Fibroblast of lung (primary cell): ENCODE results near the gene RBM28. TPM values are rescaled to one million over a fixed set of nuclear protein-coding genes. Genes with fewer than 3 reads are reported as not detected.

Experiments used
- DNase-seq, 2 donors: peaks; one replicate each; pipeline versions ENCODE4 v3.0.0 to v3.0.0-alpha.2; 2010; ENCODE audit warnings: low read depth in 2 of 2
- H2AFZ ChIP-seq: 2 replicates; pipeline ENCODE4 v1.5.1; 2012; ENCODE audit warnings: low read length, control low read depth, inconsistent platforms
- H3K27ac ChIP-seq: 2 replicates; pipeline ENCODE4 v1.5.1; 2011; ENCODE audit warnings: low read length, control low read depth; ENCODE audit not compliant: insufficient read depth
- H3K27me3 ChIP-seq: 2 replicates; pipeline ENCODE4 v1.5.1; 2011; ENCODE audit warnings: mild to moderate bottlenecking, low read length; ENCODE audit not compliant: control insufficient read depth, insufficient read depth
- H3K36me3 ChIP-seq: 2 replicates; pipeline ENCODE4 v1.5.1; 2011; ENCODE audit warnings: low read length; ENCODE audit not compliant: control insufficient read depth, insufficient read depth
- H3K4me1 ChIP-seq: 2 replicates; pipeline ENCODE4 v1.5.1; 2011; ENCODE audit warnings: low read length; ENCODE audit not compliant: control insufficient read depth, insufficient read depth; ENCODE audit errors: extremely low read depth
- H3K4me2 ChIP-seq: 2 replicates; pipeline ENCODE4 v1.5.1; 2011; ENCODE audit warnings: low read length, control low read depth; ENCODE audit not compliant: insufficient read depth; ENCODE audit errors: extremely low read depth
- H3K4me3 ChIP-seq, 4 experiments: fragments of 200-600 bp in 1 of 4; sonication (generic) in 1 of 4; replicated peaks in 1 of 4; 2 replicates each; pipeline ENCODE4 v1.5.1; 2011 to 2016; ENCODE audit warnings: low read length in 4 of 4, low read depth in 3 of 4, mild to moderate bottlenecking in 3 of 4, control low read depth in 2 of 4, inconsistent platforms in 1 of 4, mixed read lengths in 1 of 4; ENCODE audit not compliant: insufficient read depth in 1 of 4; ENCODE audit errors: control extremely low read depth in 1 of 4
- H3K79me2 ChIP-seq: 2 replicates; pipeline ENCODE4 v1.5.1; 2012; ENCODE audit warnings: mild to moderate bottlenecking, low read length, inconsistent platforms; ENCODE audit not compliant: control insufficient read depth, insufficient read depth
- H3K9ac ChIP-seq: 2 replicates; pipeline ENCODE4 v1.5.1; 2011; ENCODE audit warnings: mild to moderate bottlenecking, low read length, control low read depth; ENCODE audit not compliant: insufficient read depth
- H3K9me3 ChIP-seq: 2 replicates; pipeline ENCODE4 v1.5.1; 2012; ENCODE audit warnings: low read depth, low read length; ENCODE audit not compliant: control insufficient read depth, insufficient read depth
- H4K20me1 ChIP-seq: 2 replicates; pipeline ENCODE4 v1.5.1; 2011; ENCODE audit warnings: low read length; ENCODE audit not compliant: control insufficient read depth, insufficient read depth; ENCODE audit errors: extremely low read depth
- EZH2 ChIP-seq: IDR thresholded peaks from 2 replicates; pipeline ENCODE4 v1.5.1; 2012; ENCODE audit warnings: low read length, control low read depth, mild to moderate bottlenecking; ENCODE audit errors: missing control alignments
- polyA plus RNA-seq, 2 donors: library from polyadenylated mRNA; depleted of rRNA in 1 of 2; stranded (reverse) in 1 of 2; unstranded in 1 of 2; fragments of >200 nt; gene quantifications; 2 replicates each; pipeline ENCODE4 v1.2.1, GENCODE V29; 2011 to 2012; ENCODE audit warnings: missing spikeins in 1 of 2
- total RNA-seq: library from RNA; depleted of rRNA; stranded (reverse); fragments of >200 nt; gene quantifications from 2 replicates; pipeline ENCODE4 v1.2.1, GENCODE V29; 2014
- TF ChIP-seq, protein P1 (sequence below), 2 donors: IDR thresholded peaks in 1 of 2; conservative IDR thresholded peaks in 1 of 2; 1 replicate in 1 of 2; 2 replicates in 1 of 2; pipeline ENCODE4 v1.5.1; 2011 to 2012; ENCODE audit warnings: low read length in 2 of 2, control low read depth in 1 of 2, inconsistent platforms in 1 of 2, low read depth in 1 of 2, mild to moderate bottlenecking in 1 of 2

RBM28 gene
- total and polyA plus RNA-seq, 2 donors (not counting 1 experiment from before 2014, with no cell fraction given), result 11.2 to 22.9 TPM

DNA sequence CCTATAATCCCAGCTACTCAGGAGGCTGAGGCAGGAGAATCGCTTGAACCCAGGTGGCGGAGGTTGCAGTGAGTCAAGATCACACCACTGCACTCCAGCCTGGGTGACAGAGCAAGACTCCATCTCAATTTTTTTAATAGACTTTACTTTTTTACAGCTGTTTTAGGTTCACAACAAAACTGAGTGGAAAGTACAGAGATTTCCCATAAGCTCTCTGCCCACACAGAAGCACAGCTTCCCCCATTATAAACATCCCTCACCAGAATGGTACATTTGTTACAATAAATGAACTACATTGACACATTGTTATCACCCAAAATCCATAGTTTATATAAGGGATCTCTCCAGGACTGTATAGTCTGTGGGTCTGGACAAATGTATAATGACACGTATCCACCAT, 32.4 kb upstream of the RBM28 start:
- DNase-seq, result no peak
- no peaks in the 10 kb centered on the region for H3K36me3 ChIP-seq
- H3K4me3 ChIP-seq, result no peak overlapping the region
- H3K4me2 ChIP-seq, result no peak overlapping the region
- no peak overlapping the region for H3K27ac ChIP-seq
- no peak overlapping the region for H2AFZ ChIP-seq
- no peak overlapping the region for H3K9ac ChIP-seq
- no peaks in the 10 kb centered on the region for H3K9me3 ChIP-seq
- TF ChIP-seq, protein P1, sequence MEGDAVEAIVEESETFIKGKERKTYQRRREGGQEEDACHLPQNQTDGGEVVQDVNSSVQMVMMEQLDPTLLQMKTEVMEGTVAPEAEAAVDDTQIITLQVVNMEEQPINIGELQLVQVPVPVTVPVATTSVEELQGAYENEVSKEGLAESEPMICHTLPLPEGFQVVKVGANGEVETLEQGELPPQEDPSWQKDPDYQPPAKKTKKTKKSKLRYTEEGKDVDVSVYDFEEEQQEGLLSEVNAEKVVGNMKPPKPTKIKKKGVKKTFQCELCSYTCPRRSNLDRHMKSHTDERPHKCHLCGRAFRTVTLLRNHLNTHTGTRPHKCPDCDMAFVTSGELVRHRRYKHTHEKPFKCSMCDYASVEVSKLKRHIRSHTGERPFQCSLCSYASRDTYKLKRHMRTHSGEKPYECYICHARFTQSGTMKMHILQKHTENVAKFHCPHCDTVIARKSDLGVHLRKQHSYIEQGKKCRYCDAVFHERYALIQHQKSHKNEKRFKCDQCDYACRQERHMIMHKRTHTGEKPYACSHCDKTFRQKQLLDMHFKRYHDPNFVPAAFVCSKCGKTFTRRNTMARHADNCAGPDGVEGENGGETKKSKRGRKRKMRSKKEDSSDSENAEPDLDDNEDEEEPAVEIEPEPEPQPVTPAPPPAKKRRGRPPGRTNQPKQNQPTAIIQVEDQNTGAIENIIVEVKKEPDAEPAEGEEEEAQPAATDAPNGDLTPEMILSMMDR (conservative IDR thresholded peaks at IDR 0.05 in 1 of 2, IDR thresholded peaks at IDR 0.05 in 1 of 2; ENCODE audit: low read depth in 1 of 2, low read length in 2 of 2), result no peak
- no peak for TF ChIP-seq EZH2
- H3K4me1 ChIP-seq, result no peaks in the 10 kb centered on the region
- H3K79me2 ChIP-seq, result no peaks in the 10 kb centered on the region
- peaks cover 14% of the 10 kb centered on the region for H3K27me3 ChIP-seq
- no peaks in the 10 kb centered on the region for H4K20me1 ChIP-seq

DNA sequence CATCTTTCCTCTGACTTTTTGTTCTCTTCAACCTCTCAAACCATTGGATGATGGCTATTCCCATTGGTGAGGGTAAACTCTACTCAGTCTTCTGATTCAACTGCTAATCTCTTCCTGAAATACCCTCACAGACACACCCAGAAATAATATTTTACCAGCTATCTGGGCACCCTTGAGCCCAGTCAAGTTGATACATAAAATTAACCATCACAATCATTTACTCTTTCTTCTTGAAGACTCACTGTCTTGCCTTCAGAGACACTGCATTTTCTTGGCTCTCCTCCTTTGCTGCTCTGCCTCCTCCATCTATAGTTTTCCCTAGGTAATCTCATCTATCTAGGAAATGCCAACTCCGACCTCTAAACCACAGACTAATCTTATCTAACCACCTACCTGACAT, 30.3 kb upstream of the RBM28 start:
- Histone ChIP-seq H3K4me2 (no peak overlapping the region), H3K9ac (no peak overlapping the region), H3K9me3 (no peaks in the 10 kb centered on the region), H2AFZ (no peak overlapping the region), H4K20me1 (no peaks in the 10 kb centered on the region), H3K27me3 (peaks cover 14% of the 10 kb centered on the region), H3K4me1 (no peaks in the 10 kb centered on the region), H3K27ac (no peak overlapping the region), H3K79me2 (no peaks in the 10 kb centered on the region), H3K4me3 (no peak overlapping the region), H3K36me3 (no peaks in the 10 kb centered on the region)
- no peak for DNase-seq
- TF ChIP-seq, protein P1 (conservative IDR thresholded peaks at IDR 0.05 in 1 of 2, IDR thresholded peaks at IDR 0.05 in 1 of 2; ENCODE audit: low read depth in 1 of 2, low read length in 2 of 2), result no peak
- TF ChIP-seq EZH2, result no peak

DNA sequence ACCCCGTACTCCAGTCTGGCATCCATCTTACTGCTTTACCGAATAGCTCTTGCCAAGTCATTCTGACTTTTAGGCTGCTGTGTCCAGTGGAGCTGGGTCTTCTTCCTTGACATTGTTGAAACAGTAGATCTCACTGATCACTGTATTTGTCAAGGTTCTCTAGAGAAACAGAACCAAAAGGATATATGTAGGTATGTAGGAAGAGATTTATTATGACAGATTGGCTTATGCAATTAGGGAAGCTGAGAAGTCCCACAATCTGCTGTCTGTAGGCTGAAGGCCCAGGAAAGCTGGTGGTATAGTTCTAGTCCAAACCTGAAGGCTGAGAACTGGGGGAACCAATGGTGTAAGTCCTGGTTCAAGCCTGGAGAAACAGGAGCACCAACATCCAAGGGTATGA, 29.9 kb upstream of the RBM28 start:
- Histone ChIP-seq H3K9ac (no peak overlapping the region), H3K27me3 (peaks cover 14% of the 10 kb centered on the region), H3K9me3 (no peaks in the 10 kb centered on the region), H2AFZ (no peak overlapping the region), H3K27ac (no peak overlapping the region), H3K4me2 (no peak overlapping the region), H3K36me3 (no peaks in the 10 kb centered on the region), H3K4me1 (no peaks in the 10 kb centered on the region), H3K4me3 (no peak overlapping the region), H4K20me1 (no peaks in the 10 kb centered on the region), H3K79me2 (no peaks in the 10 kb centered on the region)
- no peak for TF ChIP-seq EZH2
- TF ChIP-seq, protein P1 (conservative IDR thresholded peaks at IDR 0.05 in 1 of 2, IDR thresholded peaks at IDR 0.05 in 1 of 2; ENCODE audit: low read depth in 1 of 2, low read length in 2 of 2), result no peak
- DNase-seq, result no peak
